Measurements from ENCODE around the gene MSLN. TPM values are rescaled to one million over a fixed set of nuclear protein-coding genes. Genes with fewer than 3 reads are reported as not detected.

Gene MSLN
- polyA plus RNA-seq, 1 of the 3 experiments (the other 2 are of a cell fraction), result 0.02 TPM

- Histone ChIP-seq H3K9me3 (no peaks in the 10 kb centered on the region), H3K4me3 (ENCODE audit: low read depth in 2 of 2, low read length in 1 of 2) (no peak overlapping the region), H3K4me1 (ENCODE audit: control insufficient read depth in 1 of 2, insufficient read depth in 2 of 2, low read depth in 1 of 2, low read length in 1 of 2) (peaks cover 0 to 8% of the 10 kb centered on the region in 2 experiments; a peak in 1 of 4 replicates), H3K9ac (no peak overlapping the region), H3K9me2 (no peaks in the 10 kb centered on the region), H2AFZ (ENCODE audit: low read depth) (no peak overlapping the region), H3K27me3 (ENCODE audit: insufficient read depth) (no peaks in the 10 kb centered on the region), H3K79me2 (ENCODE audit: insufficient read depth) (peaks cover 14% of the 10 kb centered on the region), H3K4me2 (no peak overlapping the region), H3F3A (replicated peaks; ENCODE audit: insufficient read depth) (peaks cover 4% of the 10 kb centered on the region), H3K27ac (ENCODE audit: low read depth in 2 of 2, low read length in 1 of 2) (no peak overlapping the region), H3K36me3 (replicated peaks in 1 of 2; ENCODE audit: control insufficient read depth in 1 of 2, insufficient read depth in 2 of 2, low read length in 1 of 2) (peaks cover 0 to 40% of the 10 kb centered on the region in 2 experiments), H4K20me1 (ENCODE audit: insufficient read depth) (no peaks in the 10 kb centered on the region)
- ChIA-PET CTCF (interaction anchor here (2.2 to 20.3 kb wide), 2 partner anchors 9 to 23 kb away, joined by 6 to 358 read pairs; partner anchors contain the start of genes ANTKMT, FBXL16 and METRN), POLR2A (no interaction called here)
- no peak for TF ChIP-seq CHD2 (IDR thresholded peaks at IDR 0.05; ENCODE audit: low read length, partially characterized antibody)
- TF ChIP-seq TAF1 (IDR thresholded peaks at IDR 0.05; ENCODE audit: borderline replicate concordance, low read depth, low read length), result no peak
- TF ChIP-seq YY1 (IDR thresholded peaks at IDR 0.05; ENCODE audit: low read depth), result no peak
- no peak for TF ChIP-seq GATA2 (CRISPR knock-in tag; IDR thresholded peaks at IDR 0.05)
- TF ChIP-seq, protein P1, sequence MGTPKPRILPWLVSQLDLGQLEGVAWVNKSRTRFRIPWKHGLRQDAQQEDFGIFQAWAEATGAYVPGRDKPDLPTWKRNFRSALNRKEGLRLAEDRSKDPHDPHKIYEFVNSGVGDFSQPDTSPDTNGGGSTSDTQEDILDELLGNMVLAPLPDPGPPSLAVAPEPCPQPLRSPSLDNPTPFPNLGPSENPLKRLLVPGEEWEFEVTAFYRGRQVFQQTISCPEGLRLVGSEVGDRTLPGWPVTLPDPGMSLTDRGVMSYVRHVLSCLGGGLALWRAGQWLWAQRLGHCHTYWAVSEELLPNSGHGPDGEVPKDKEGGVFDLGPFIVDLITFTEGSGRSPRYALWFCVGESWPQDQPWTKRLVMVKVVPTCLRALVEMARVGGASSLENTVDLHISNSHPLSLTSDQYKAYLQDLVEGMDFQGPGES (IDR thresholded peaks at IDR 0.05; ENCODE audit: low read depth, low read length), result no peak
- no peak for TF ChIP-seq RAD21 (IDR thresholded peaks at IDR 0.05; ENCODE audit: low read length)
- TF ChIP-seq, protein P2, sequence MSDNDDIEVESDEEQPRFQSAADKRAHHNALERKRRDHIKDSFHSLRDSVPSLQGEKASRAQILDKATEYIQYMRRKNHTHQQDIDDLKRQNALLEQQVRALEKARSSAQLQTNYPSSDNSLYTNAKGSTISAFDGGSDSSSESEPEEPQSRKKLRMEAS (IDR thresholded peaks at IDR 0.05; ENCODE audit: low read depth), result no peak
- TF ChIP-seq FOXJ3 (CRISPR knock-in tag; IDR thresholded peaks at IDR 0.05), result no peak
- no peak for TF ChIP-seq RFX5 (IDR thresholded peaks at IDR 0.05; ENCODE audit: low read length)
- DNase-seq, result no peak
- 92% methylated on average over 11 of the region's 13 CpGs for WGBS (ENCODE audit: low lambda C conversion rate)
These were observed 24.5 kb upstream of the MSLN start for GRCh38 chr16:735982-736453.

- ChIA-PET POLR2A (interaction anchor here (0.9 kb wide), 1 partner anchor 8 kb away, joined by 3 read pairs; no protein-coding TSS in a partner anchor), CTCF (interaction anchor here (0.6 to 20.3 kb wide), 3 partner anchors 8 to 55 kb away, joined by 3 to 358 read pairs (median 6); partner anchors contain the start of genes ANTKMT, FBXL16 and METRN)
- no peak overlapping the region for H3K4me3 ChIP-seq (ENCODE audit: low read depth in 2 of 2, low read length in 1 of 2)
- 96% methylated on average over 29 of the region's 29 CpGs for WGBS (ENCODE audit: low lambda C conversion rate)
- H3K27me3 ChIP-seq (ENCODE audit: insufficient read depth), result no peaks in the 10 kb centered on the region
- no peak overlapping the region for H3K27ac ChIP-seq (ENCODE audit: low read depth in 2 of 2, low read length in 1 of 2)
- H3K9ac ChIP-seq, result no peak overlapping the region
- no peak overlapping the region for H2AFZ ChIP-seq (ENCODE audit: low read depth)
- H3K9me3 ChIP-seq, result no peaks in the 10 kb centered on the region
- peaks cover 4% of the 10 kb centered on the region for H3F3A ChIP-seq (replicated peaks; ENCODE audit: insufficient read depth)
- no peaks in the 10 kb centered on the region for H3K9me2 ChIP-seq
- DNase-seq, result no peak
- H3K79me2 ChIP-seq (ENCODE audit: insufficient read depth), result peaks cover 14% of the 10 kb centered on the region
- H3K4me2 ChIP-seq, result no peak overlapping the region
- no peaks in the 10 kb centered on the region for H4K20me1 ChIP-seq (ENCODE audit: insufficient read depth)
- H3K4me1 ChIP-seq (ENCODE audit: control insufficient read depth in 1 of 2, insufficient read depth in 2 of 2, low read depth in 1 of 2, low read length in 1 of 2), result peaks cover 0 to 10% of the 10 kb centered on the region in 2 experiments; a peak in 1 of 4 replicates
- no peak for TF ChIP-seq GABPA (IDR thresholded peaks at IDR 0.05; ENCODE audit: low read depth)
- no peak for TF ChIP-seq TCF12 (IDR thresholded peaks at IDR 0.05)
- TF ChIP-seq, protein P2 (IDR thresholded peaks at IDR 0.05; ENCODE audit: low read depth), result no peak
- TF ChIP-seq, protein P3, sequence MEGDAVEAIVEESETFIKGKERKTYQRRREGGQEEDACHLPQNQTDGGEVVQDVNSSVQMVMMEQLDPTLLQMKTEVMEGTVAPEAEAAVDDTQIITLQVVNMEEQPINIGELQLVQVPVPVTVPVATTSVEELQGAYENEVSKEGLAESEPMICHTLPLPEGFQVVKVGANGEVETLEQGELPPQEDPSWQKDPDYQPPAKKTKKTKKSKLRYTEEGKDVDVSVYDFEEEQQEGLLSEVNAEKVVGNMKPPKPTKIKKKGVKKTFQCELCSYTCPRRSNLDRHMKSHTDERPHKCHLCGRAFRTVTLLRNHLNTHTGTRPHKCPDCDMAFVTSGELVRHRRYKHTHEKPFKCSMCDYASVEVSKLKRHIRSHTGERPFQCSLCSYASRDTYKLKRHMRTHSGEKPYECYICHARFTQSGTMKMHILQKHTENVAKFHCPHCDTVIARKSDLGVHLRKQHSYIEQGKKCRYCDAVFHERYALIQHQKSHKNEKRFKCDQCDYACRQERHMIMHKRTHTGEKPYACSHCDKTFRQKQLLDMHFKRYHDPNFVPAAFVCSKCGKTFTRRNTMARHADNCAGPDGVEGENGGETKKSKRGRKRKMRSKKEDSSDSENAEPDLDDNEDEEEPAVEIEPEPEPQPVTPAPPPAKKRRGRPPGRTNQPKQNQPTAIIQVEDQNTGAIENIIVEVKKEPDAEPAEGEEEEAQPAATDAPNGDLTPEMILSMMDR (IDR thresholded peaks at IDR 0.05), result no peak
- no peak for TF ChIP-seq CHD2 (IDR thresholded peaks at IDR 0.05; ENCODE audit: low read length, partially characterized antibody)
- TF ChIP-seq NFIC (IDR thresholded peaks at IDR 0.05; ENCODE audit: borderline replicate concordance), result no peak
- TF ChIP-seq YY1 (IDR thresholded peaks at IDR 0.05; ENCODE audit: low read depth), result no peak
- no peak for TF ChIP-seq SIN3A (IDR thresholded peaks at IDR 0.05; ENCODE audit: borderline replicate concordance, low read depth, low read length)
- peaks cover 0 to 37% of the 10 kb centered on the region in 2 experiments for H3K36me3 ChIP-seq (replicated peaks in 1 of 2; ENCODE audit: control insufficient read depth in 1 of 2, insufficient read depth in 2 of 2, low read length in 1 of 2)
These were observed 23.5 kb upstream of the MSLN start for GRCh38 chr16:736936-737481.
